ENCODE measurements around the gene ZNF521. TPM values are rescaled to one million over a fixed set of nuclear protein-coding genes. Genes with fewer than 3 reads are reported as not detected.

ZNF521 gene
- total RNA-seq, 2 donors from 2014 or later: 12.7 to 41.5 TPM

- TF ChIP-seq CTCF (IDR thresholded peaks at IDR 0.05) (no peak), POLR2A (IDR thresholded peaks at IDR 0.05) (no peak), POLR2AphosphoS5 (IDR thresholded peaks at IDR 0.05) (no peak)
- 70% methylated on average over 3 of the region's 3 CpGs for WGBS
- DNase-seq (ENCODE audit: low spot score): no peak
- H3K36me3 ChIP-seq: no peaks in the 10 kb centered on the region
- no peak overlapping the region for H3K4me3 ChIP-seq
- H3K4me1 ChIP-seq (replicated peaks): no peaks in the 10 kb centered on the region
- no peaks in the 10 kb centered on the region for H3K9me3 ChIP-seq
- H3K27me3 ChIP-seq (replicated peaks; ENCODE audit: insufficient read depth): no peaks in the 10 kb centered on the region
- intact Hi-C loops (cut with DNase I): loop anchor here (10.0 kb wide), 1 partner anchor 353 kb away; no protein-coding TSS in a partner anchor
- no peak overlapping the region for H3K27ac ChIP-seq
Observed at GRCh38 chr18:25177631-25178030, 174.3 kb downstream of the ZNF521 start.

GRCh38 chr18:25176518-25177042 lies 175.4 kb downstream of the ZNF521 start:
- Histone ChIP-seq H3K4me3 (no peak overlapping the region), H3K27me3 (replicated peaks; ENCODE audit: insufficient read depth) (no peaks in the 10 kb centered on the region), H3K9me3 (no peaks in the 10 kb centered on the region), H3K27ac (no peak overlapping the region), H3K36me3 (no peaks in the 10 kb centered on the region), H3K4me1 (replicated peaks) (no peaks in the 10 kb centered on the region)
- DNase-seq (ENCODE audit: low spot score): no peak
- 81% methylated on average over 19 of the region's 19 CpGs for WGBS
- intact Hi-C loops (cut with DNase I): loop anchor here (10.0 kb wide), 1 partner anchor 352 kb away; no protein-coding TSS in a partner anchor
- TF ChIP-seq POLR2A (IDR thresholded peaks at IDR 0.05): no peak
- TF ChIP-seq POLR2AphosphoS5 (IDR thresholded peaks at IDR 0.05): no peak
- no peak for TF ChIP-seq CTCF (IDR thresholded peaks at IDR 0.05)

- intact Hi-C loops (cut with DNase I): loop anchor here (10.0 kb wide), 1 partner anchor 351 kb away; no protein-coding TSS in a partner anchor
- no peak overlapping the region for H3K4me3 ChIP-seq
- H3K9me3 ChIP-seq: no peaks in the 10 kb centered on the region
- no peak for DNase-seq (ENCODE audit: low spot score)
- no peak for TF ChIP-seq POLR2AphosphoS5 (IDR thresholded peaks at IDR 0.05)
- no peak for TF ChIP-seq POLR2A (IDR thresholded peaks at IDR 0.05)
- TF ChIP-seq CTCF (IDR thresholded peaks at IDR 0.05): no peak
- 77% methylated on average over 10 of the region's 10 CpGs for WGBS
- H3K27ac ChIP-seq: no peak overlapping the region
- no peaks in the 10 kb centered on the region for H3K27me3 ChIP-seq (replicated peaks; ENCODE audit: insufficient read depth)
- no peaks in the 10 kb centered on the region for H3K36me3 ChIP-seq
- no peaks in the 10 kb centered on the region for H3K4me1 ChIP-seq (replicated peaks)
Observed at GRCh38 chr18:25175558-25176517, 176.1 kb downstream of the ZNF521 start.

- Histone ChIP-seq H3K36me3 (no peaks in the 10 kb centered on the region), H3K4me3 (no peak overlapping the region), H3K9me3 (no peaks in the 10 kb centered on the region), H3K27me3 (replicated peaks; ENCODE audit: insufficient read depth) (no peaks in the 10 kb centered on the region), H3K27ac (no peak overlapping the region), H3K4me1 (replicated peaks) (no peaks in the 10 kb centered on the region)
- DNase-seq (ENCODE audit: low spot score): no peak
- intact Hi-C loops (cut with DNase I): loop anchor here (10.0 kb wide), 1 partner anchor 350 kb away; no protein-coding TSS in a partner anchor
- WGBS: 89% methylated on average over 7 of the region's 7 CpGs
- TF ChIP-seq POLR2AphosphoS5 (IDR thresholded peaks at IDR 0.05) (no peak), POLR2A (IDR thresholded peaks at IDR 0.05) (no peak), CTCF (IDR thresholded peaks at IDR 0.05) (no peak)
Observed at GRCh38 chr18:25174324-25174723, 177.6 kb downstream of the ZNF521 start.
